NCI-H460 (cell line): ENCODE measurements around the gene FOXL2. TPM values are rescaled to one million over a fixed set of nuclear protein-coding genes. Genes with fewer than 3 reads are reported as not detected.
"Not testable (repeated sequence)": the region's sequence is repeated elsewhere in the genome, so short reads cannot be mapped to it uniquely, and the experiment has no call there.

Experiments used
- DNase-seq: peaks from one replicate; pipeline ENCODE4 v3.0.0-alpha.2; 2016; ENCODE audit warnings: low read depth; ENCODE audit errors: extremely low read depth
- total RNA-seq: library from RNA; depleted of rRNA; stranded (reverse); fragments of >200 nt; shearing (Covaris generic); gene quantifications from 2 replicates; pipeline ENCODE4 v1.2.3, GENCODE V29; 2014

The FOXL2 gene
- total RNA-seq, 1 experiment from 2014 or later: 2.7 TPM

- no peak for DNase-seq
Measured at GRCh38 chr3:138933981-138934691, 12.8 kb downstream of the FOXL2 start.

- DNase-seq: no peak
Measured at GRCh38 chr3:138933068-138933668, 13.8 kb downstream of the FOXL2 start.

- no peak for DNase-seq
Measured at GRCh38 chr3:138928727-138929372, 18.1 kb downstream of the FOXL2 start.

GRCh38 chr3:138923531-138923994 lies 23.4 kb downstream of the FOXL2 start:
- DNase-seq: peak; percentile 79

- not testable (repeated sequence) for DNase-seq
Measured at GRCh38 chr3:138922400-138922799, 24.5 kb downstream of the FOXL2 start.

- DNase-seq: no peak
Measured at GRCh38 chr3:138921316-138922292, 25.3 kb downstream of the FOXL2 start.

GRCh38 chr3:138919325-138919724 lies 27.6 kb downstream of the FOXL2 start:
- DNase-seq: no peak

GRCh38 chr3:138916824-138917223 lies 30.1 kb downstream of the FOXL2 start:
- DNase-seq: no peak

- DNase-seq: peak; percentile 82
Measured at GRCh38 chr3:138915503-138916498, 31.1 kb downstream of the FOXL2 start.

GRCh38 chr3:138914870-138915502 lies 32.0 kb downstream of the FOXL2 start:
- peak; percentile 62 for DNase-seq

GRCh38 chr3:138913766-138914165 lies 33.2 kb downstream of the FOXL2 start:
- DNase-seq: no peak

GRCh38 chr3:138912237-138912636 lies 34.7 kb downstream of the FOXL2 start:
- DNase-seq: no peak

- DNase-seq: no peak
Measured at GRCh38 chr3:138911621-138912020, 35.3 kb downstream of the FOXL2 start.

- DNase-seq: no peak
Measured at GRCh38 chr3:138909904-138910303, 37.0 kb downstream of the FOXL2 start.

GRCh38 chr3:138908846-138909245 lies 38.1 kb downstream of the FOXL2 start:
- DNase-seq: no peak

GRCh38 chr3:138907539-138907938 lies 39.4 kb downstream of the FOXL2 start:
- DNase-seq: no peak

GRCh38 chr3:138902171-138902570 lies 44.8 kb downstream of the FOXL2 start:
- no peak for DNase-seq

GRCh38 chr3:138901567-138901966 lies 45.4 kb downstream of the FOXL2 start:
- no peak for DNase-seq
